SK-N-SH treated with all-trans-retinoic acid at 6 μM for 48 hours (cell line): Measurements from ENCODE around the gene DOCK2.

Experiments
- ATAC-seq: fragments of 200-7000 bp; cut with Tn5 transposase; 3 replicates; pipeline ENCODE4 v1.9.1; 2020; ENCODE audit warnings: mild to moderate bottlenecking, moderate library complexity
- ARNTL ChIP-seq: fragments of 450-650 bp; formaldehyde crosslinking; IDR thresholded peaks from 2 replicates; pipeline ENCODE4 v1.5.0; 2020; ENCODE audit warnings: low read depth, mild to moderate bottlenecking, moderate library complexity, borderline replicate concordance
- BACH2 ChIP-seq: fragments of 250-450 bp; sonication (Bioruptor Pico); IDR thresholded peaks from 2 replicates; pipeline ENCODE4 v1.9.0; 2021; ENCODE audit warnings: mild to moderate bottlenecking, borderline replicate concordance
- CREB5 ChIP-seq: fragments of 250-450 bp; sonication (Bioruptor Pico); IDR thresholded peaks from 2 replicates; pipeline ENCODE4 v1.5.1; 2020; ENCODE audit warnings: low read depth, mild to moderate bottlenecking, moderate library complexity
- CSRNP3 ChIP-seq: fragments of 250-450 bp; sonication (Bioruptor Pico); IDR thresholded peaks from 2 replicates; pipeline ENCODE4 v1.5.1; 2021; ENCODE audit warnings: mild to moderate bottlenecking, moderate library complexity
- ESRRG ChIP-seq: fragments of 250-450 bp; sonication (Bioruptor Pico); IDR thresholded peaks from 2 replicates; pipeline ENCODE4 v1.6.1; 2021; ENCODE audit warnings: mild to moderate bottlenecking
- GLIS3 ChIP-seq: fragments of 250-450 bp; sonication (Bioruptor Pico); IDR thresholded peaks from 2 replicates; pipeline ENCODE4 v1.5.0; 2020; ENCODE audit warnings: mild to moderate bottlenecking, moderate library complexity
- OSR1 ChIP-seq: fragments of 250-450 bp; sonication (Bioruptor Pico); IDR thresholded peaks from 2 replicates; pipeline ENCODE4 v1.8.0; 2022; ENCODE audit warnings: moderate library complexity, mild to moderate bottlenecking, inconsistent platforms
- PATZ1 ChIP-seq: fragments of 250-450 bp; sonication (Bioruptor Pico); IDR thresholded peaks from 2 replicates; pipeline ENCODE4 v1.8.0; 2020; ENCODE audit warnings: mild to moderate bottlenecking, moderate library complexity, borderline replicate concordance
- POU6F1 ChIP-seq: fragments of 250-450 bp; sonication (Bioruptor Pico); IDR thresholded peaks from 2 replicates; pipeline ENCODE4 v1.8.0; 2021; ENCODE audit warnings: low read depth, mild to moderate bottlenecking, moderate library complexity, borderline replicate concordance
- PPARA ChIP-seq: fragments of 250-450 bp; sonication (Bioruptor Pico); IDR thresholded peaks from 2 replicates; pipeline ENCODE4 v1.5.0; 2020; ENCODE audit warnings: mild to moderate bottlenecking, borderline replicate concordance
- RARB ChIP-seq: fragments of 250-450 bp; sonication (Bioruptor Pico); IDR thresholded peaks from 2 replicates; pipeline ENCODE4 v1.8.0; 2021; ENCODE audit warnings: mild to moderate bottlenecking, moderate library complexity
- SNAI2 ChIP-seq: fragments of 250-450 bp; sonication (Bioruptor Pico); IDR thresholded peaks from 2 replicates; pipeline ENCODE4 v1.5.0; 2020; ENCODE audit warnings: mild to moderate bottlenecking, moderate library complexity
- TOX ChIP-seq: fragments of 250-450 bp; sonication (Bioruptor Pico); IDR thresholded peaks from 2 replicates; pipeline ENCODE4 v1.8.0; 2021; ENCODE audit warnings: mild to moderate bottlenecking, moderate library complexity, borderline replicate concordance
- TSHZ2 ChIP-seq: fragments of 250-450 bp; sonication (Bioruptor Pico); IDR thresholded peaks from 2 replicates; pipeline ENCODE4 v1.5.0; 2020; ENCODE audit warnings: mild to moderate bottlenecking, moderate library complexity
- ZC3H10 ChIP-seq: fragments of 250-450 bp; sonication (Bioruptor Pico); IDR thresholded peaks from 2 replicates; pipeline ENCODE4 v1.5.1; 2021; ENCODE audit warnings: mild to moderate bottlenecking, moderate library complexity
- ZFP3 ChIP-seq: fragments of 250-450 bp; sonication (Bioruptor Pico); IDR thresholded peaks from 2 replicates; pipeline ENCODE4 v1.5.0; 2020; ENCODE audit warnings: mild to moderate bottlenecking, moderate library complexity
- ZFP30 ChIP-seq: fragments of 450-650 bp; formaldehyde crosslinking; IDR thresholded peaks from 2 replicates; pipeline ENCODE4 v1.5.0; 2022; ENCODE audit warnings: mild to moderate bottlenecking, moderate library complexity
- ZNF70 ChIP-seq: fragments of 450-650 bp; formaldehyde crosslinking; IDR thresholded peaks from 2 replicates; pipeline ENCODE4 v1.5.0; 2020; ENCODE audit warnings: mild to moderate bottlenecking, moderate library complexity
- ZNF8 ChIP-seq: fragments of 450-650 bp; formaldehyde crosslinking; IDR thresholded peaks from 2 replicates; pipeline ENCODE4 v1.5.0; 2020; ENCODE audit warnings: mild to moderate bottlenecking, moderate library complexity

Gene DOCK2

GRCh38 chr5:169810524-169810923 lies 173.4 kb downstream of the DOCK2 start:
- ATAC-seq, result no peak
- TF ChIP-seq OSR1 (CRISPR knock-in tag) (no peak), BACH2 (CRISPR knock-in tag) (no peak)
- TF ChIP-seq, all 23 proteins: peak for 0

GRCh38 chr5:169811023-169811422 lies 173.9 kb downstream of the DOCK2 start:
- no peak for TF ChIP-seq PPARA (CRISPR knock-in tag)
- TF ChIP-seq PATZ1 (CRISPR knock-in tag), result no peak
- no peak for TF ChIP-seq CSRNP3
- TF ChIP-seq TSHZ2 (CRISPR knock-in tag), result no peak
- no peak for TF ChIP-seq ARNTL (CRISPR knock-in tag)
- TF ChIP-seq SNAI2 (CRISPR knock-in tag), result no peak
- no peak for TF ChIP-seq POU6F1
- TF ChIP-seq TOX (CRISPR knock-in tag), result no peak
- no peak for TF ChIP-seq GLIS3 (CRISPR knock-in tag)
- TF ChIP-seq RARB (CRISPR knock-in tag), result no peak
- TF ChIP-seq ESRRG (CRISPR knock-in tag), result no peak
- TF ChIP-seq BACH2 (CRISPR knock-in tag), result no peak
- no peak for TF ChIP-seq OSR1 (CRISPR knock-in tag)
- TF ChIP-seq, all 23 proteins: peak for 0
- no peak for ATAC-seq

GRCh38 chr5:169811680-169812079 lies 174.6 kb downstream of the DOCK2 start:
- TF ChIP-seq ZNF70 (no peak), ESRRG (CRISPR knock-in tag) (no peak), GLIS3 (CRISPR knock-in tag) (no peak), ZFP30 (no peak), ZNF8 (CRISPR knock-in tag) (no peak), ZC3H10 (no peak), OSR1 (CRISPR knock-in tag) (no peak), PPARA (CRISPR knock-in tag) (no peak), TOX (CRISPR knock-in tag) (no peak), CREB5 (no peak), BACH2 (CRISPR knock-in tag) (no peak), ZFP3 (no peak)
- no peak for ATAC-seq

- no peak for TF ChIP-seq PATZ1 (CRISPR knock-in tag)
- no peak for TF ChIP-seq ZC3H10
- TF ChIP-seq RARB (CRISPR knock-in tag), result no peak
- no peak for TF ChIP-seq GLIS3 (CRISPR knock-in tag)
- TF ChIP-seq POU6F1, result no peak
- TF ChIP-seq ZNF70, result no peak
- TF ChIP-seq, all 23 proteins: peak for 0
- ATAC-seq, result no peak
Observed at GRCh38 chr5:169812786-169813185, 175.7 kb downstream of the DOCK2 start.
